ENCODE measurements around the gene CHRNB4. TPM values are rescaled to one million over a fixed set of nuclear protein-coding genes. Genes with fewer than 3 reads are reported as not detected.

CHRNB4 gene
- total RNA-seq, 1 donor from 2014 or later: not detected

DNA sequence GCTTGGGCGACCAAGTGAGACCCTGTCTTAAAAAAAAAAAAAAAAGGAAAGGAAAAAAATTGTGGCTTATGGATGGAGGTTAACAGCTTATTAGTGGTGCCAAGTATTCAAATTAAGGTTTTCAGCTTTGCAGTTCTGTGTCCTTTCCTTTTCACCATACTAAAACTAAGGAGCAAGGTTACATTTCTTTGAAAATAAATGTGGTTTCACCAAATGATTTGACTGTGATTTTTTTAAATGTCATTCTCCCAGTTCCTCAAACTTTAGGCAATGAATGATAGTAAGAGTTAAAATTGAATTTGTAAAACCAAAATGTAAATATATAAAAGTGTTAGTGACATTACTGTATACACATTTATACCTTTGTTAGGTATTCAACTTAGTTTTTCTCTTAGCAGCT is 66.1 kb downstream of the CHRNB4 start:
- no peaks in the 10 kb centered on the region for H3K36me3 ChIP-seq
- no peaks in the 10 kb centered on the region for H3K9me3 ChIP-seq (replicated peaks)
- no peak overlapping the region for H3K27ac ChIP-seq (replicated peaks)
- peaks cover 6% of the 10 kb centered on the region for H3K27me3 ChIP-seq (ENCODE audit: low read depth)
- no peak overlapping the region for H3K4me3 ChIP-seq
- H3K4me1 ChIP-seq: peaks cover 5% of the 10 kb centered on the region
- DNase-seq: no peak
- TF ChIP-seq CTCF (IDR thresholded peaks at IDR 0.05; ENCODE audit: borderline replicate concordance): no peak
- intact Hi-C loops (cut with micrococcal nuclease): no loop called here

Other genes with a start within 250 kb of the CHRNB4 start
- gene IREB2, start 203.0 kb downstream of the CHRNB4 start, total RNA-seq: 23.6 TPM
- gene HYKK, start 133.6 kb downstream of the CHRNB4 start, total RNA-seq: 6.9 TPM
- 109 TPM for gene PSMA4, start 100.8 kb downstream of the CHRNB4 start, total RNA-seq
- gene CHRNA5, start 75.7 kb downstream of the CHRNB4 start, total RNA-seq: 2.2 TPM
- gene CHRNA3, start 20.2 kb downstream of the CHRNB4 start, total RNA-seq: 0.25 TPM
- 24.2 TPM for gene ADAMTS7, start 170.3 kb upstream of the CHRNB4 start, total RNA-seq
- gene MORF4L1, start 231.7 kb upstream of the CHRNB4 start, total RNA-seq: 310 TPM